ENCODE data around the gene EIF4A2. TPM values are rescaled to one million over a fixed set of nuclear protein-coding genes. Genes with fewer than 3 reads are reported as not detected.
"Not testable (repeated sequence)": the region's sequence is repeated elsewhere in the genome, so short reads cannot be mapped to it uniquely, and the experiment has no call there.

Gene EIF4A2
- total RNA-seq, 1 donor from 2014 or later = 614 TPM

DNA sequence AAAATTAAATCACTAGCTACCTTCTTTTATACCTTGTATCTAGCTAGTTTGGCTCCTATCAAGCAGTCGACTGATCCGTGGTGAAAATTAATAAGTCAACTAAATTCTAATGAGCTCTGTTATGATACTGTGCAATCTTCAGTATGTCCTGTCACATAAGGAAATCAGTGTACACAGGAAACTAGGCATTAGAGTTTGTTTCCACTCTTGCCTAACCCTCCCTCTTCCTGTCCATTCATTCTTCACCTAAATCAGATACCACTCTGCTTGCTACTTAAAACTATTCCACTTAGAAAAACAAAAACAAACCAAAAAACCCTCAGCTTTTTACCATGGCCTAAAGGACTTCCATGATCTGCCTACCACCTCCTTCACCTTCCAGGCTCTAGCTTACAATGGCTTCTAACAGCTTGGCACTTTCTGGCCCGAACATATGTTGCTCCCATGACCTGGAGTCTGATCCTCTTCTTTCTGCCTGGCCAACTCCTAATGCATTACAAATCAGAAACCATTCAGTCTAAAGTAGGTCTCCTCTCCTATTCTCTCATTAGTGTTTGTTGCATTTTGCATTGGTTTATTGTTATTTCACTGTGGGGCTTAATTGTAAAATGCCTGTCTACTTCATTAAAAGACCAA is 15.0 kb downstream of the EIF4A2 start:
- H3K4me3 ChIP-seq (ENCODE audit: low read depth, low read length) = no peak overlapping the region
- H3K27me3 ChIP-seq (ENCODE audit: control insufficient read depth, insufficient read depth, low read length) = no peaks in the 10 kb centered on the region
- TF ChIP-seq, protein P1, sequence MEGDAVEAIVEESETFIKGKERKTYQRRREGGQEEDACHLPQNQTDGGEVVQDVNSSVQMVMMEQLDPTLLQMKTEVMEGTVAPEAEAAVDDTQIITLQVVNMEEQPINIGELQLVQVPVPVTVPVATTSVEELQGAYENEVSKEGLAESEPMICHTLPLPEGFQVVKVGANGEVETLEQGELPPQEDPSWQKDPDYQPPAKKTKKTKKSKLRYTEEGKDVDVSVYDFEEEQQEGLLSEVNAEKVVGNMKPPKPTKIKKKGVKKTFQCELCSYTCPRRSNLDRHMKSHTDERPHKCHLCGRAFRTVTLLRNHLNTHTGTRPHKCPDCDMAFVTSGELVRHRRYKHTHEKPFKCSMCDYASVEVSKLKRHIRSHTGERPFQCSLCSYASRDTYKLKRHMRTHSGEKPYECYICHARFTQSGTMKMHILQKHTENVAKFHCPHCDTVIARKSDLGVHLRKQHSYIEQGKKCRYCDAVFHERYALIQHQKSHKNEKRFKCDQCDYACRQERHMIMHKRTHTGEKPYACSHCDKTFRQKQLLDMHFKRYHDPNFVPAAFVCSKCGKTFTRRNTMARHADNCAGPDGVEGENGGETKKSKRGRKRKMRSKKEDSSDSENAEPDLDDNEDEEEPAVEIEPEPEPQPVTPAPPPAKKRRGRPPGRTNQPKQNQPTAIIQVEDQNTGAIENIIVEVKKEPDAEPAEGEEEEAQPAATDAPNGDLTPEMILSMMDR (IDR thresholded peaks at IDR 0.05; ENCODE audit: insufficient read depth, low read length, severe bottlenecking) = no peak
- H3K36me3 ChIP-seq (ENCODE audit: control insufficient read depth, insufficient read depth, low read length) = peaks cover 4% of the 10 kb centered on the region
- DNase-seq (ENCODE audit: low read depth) = no peak
- no peak for FAIRE-seq

GRCh38 chr3:186800285-186800684 is 16.9 kb downstream of the EIF4A2 start:
- H3K4me3 ChIP-seq (ENCODE audit: low read depth, low read length) = no peak overlapping the region
- no peaks in the 10 kb centered on the region for H3K27me3 ChIP-seq (ENCODE audit: control insufficient read depth, insufficient read depth, low read length)
- peaks cover 4% of the 10 kb centered on the region for H3K36me3 ChIP-seq (ENCODE audit: control insufficient read depth, insufficient read depth, low read length)
- TF ChIP-seq, protein P1 (IDR thresholded peaks at IDR 0.05; ENCODE audit: insufficient read depth, low read length, severe bottlenecking) = no peak
- no peak for FAIRE-seq
- no peak for DNase-seq (ENCODE audit: low read depth)

DNA sequence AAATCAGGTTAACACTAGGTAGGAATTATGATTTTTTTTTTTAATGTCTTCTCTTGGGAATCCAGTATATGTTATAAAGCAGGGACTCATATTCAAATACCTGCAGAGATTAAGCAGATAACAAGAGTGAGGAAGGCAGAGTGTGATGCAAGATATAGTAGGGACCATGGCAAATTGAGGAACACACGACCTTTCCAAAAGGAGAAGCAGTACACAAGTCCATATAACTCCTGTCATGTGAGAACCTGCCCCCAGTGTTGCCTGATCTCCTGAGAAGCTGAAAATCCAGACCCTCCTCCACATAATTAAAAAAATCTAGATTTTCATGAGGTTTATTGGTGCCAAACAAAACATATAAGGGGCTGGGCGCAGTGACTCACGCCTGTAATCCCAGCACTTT is 19.3 kb downstream of the EIF4A2 start:
- H3K4me3 ChIP-seq (ENCODE audit: low read depth, low read length) = no peak overlapping the region
- TF ChIP-seq, protein P1 (IDR thresholded peaks at IDR 0.05; ENCODE audit: insufficient read depth, low read length, severe bottlenecking) = no peak
- DNase-seq (ENCODE audit: low read depth) (no peak), FAIRE-seq (no peak)
- no peaks in the 10 kb centered on the region for H3K27me3 ChIP-seq (ENCODE audit: control insufficient read depth, insufficient read depth, low read length)
- peaks cover 2% of the 10 kb centered on the region for H3K36me3 ChIP-seq (ENCODE audit: control insufficient read depth, insufficient read depth, low read length)

DNA sequence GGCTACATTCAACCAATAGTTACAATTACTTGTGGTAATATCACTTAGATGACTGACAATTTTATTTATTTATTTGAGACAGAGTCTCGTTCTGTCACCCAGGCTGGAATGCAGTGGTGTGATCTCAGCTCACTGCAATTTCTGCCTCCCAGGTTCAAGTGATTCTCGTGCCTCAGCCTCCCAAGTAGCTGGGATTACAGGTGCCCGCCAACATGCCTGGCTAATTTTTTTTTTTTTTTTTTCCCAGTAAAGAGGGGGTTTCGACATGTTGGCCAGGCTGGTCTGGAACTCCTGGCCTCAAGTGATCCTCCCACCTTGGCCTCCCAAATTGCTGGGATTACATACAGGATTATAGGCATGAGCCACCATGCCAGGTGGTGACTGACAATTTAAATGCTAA is 20.1 kb downstream of the EIF4A2 start:
- FAIRE-seq; DNase-seq (ENCODE audit: low read depth); H3K36me3 ChIP-seq (ENCODE audit: control insufficient read depth, insufficient read depth, low read length); H3K4me3 ChIP-seq (ENCODE audit: low read depth, low read length); H3K27me3 ChIP-seq (ENCODE audit: control insufficient read depth, insufficient read depth, low read length): not testable (repeated sequence)

DNA sequence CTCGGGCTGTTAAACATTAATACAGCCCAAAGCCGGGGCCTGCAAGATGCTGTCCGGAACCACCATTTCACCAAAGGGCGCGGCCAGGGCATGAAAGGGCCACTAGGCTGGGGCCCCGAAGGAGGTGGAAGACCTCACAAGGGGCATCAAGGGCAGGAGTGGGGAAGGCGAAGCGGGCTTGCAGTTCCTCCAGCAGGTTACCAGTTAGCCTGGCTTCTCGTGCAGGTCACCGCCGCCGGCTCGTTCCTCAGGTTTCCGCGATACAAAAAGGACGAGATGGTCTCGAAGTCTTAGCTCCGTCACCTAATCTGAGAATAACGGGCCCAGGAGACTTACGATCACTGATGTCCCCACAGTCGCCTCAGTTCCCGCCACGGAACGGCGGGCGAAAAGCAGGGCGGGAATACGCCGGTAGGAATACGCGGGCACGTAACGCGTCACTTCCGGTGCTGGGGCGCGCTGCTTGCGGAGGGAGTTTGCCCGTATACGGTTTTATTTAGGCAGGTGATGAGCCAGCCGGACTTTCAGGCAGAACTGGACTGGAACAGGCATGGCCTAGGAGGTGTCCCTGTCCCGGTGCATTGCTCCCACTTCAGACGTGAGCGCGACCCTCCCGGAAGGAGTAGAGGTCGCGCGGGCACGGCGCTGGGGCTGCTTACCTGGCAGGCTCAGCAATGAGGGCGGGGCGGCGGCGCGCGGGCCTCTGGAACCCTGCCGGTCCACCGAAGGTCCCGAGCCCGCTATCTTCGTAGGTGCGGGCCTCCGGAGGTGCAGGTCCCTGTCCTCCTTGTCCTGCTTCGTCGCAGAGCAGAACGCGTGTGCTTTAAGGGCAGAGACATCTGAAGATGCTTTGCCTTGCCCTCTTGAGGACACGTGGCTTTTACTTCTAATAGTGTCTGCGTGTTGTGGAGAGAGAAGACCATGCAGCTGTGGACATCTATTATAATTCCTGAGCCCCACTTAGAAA is 23.0 kb downstream of the EIF4A2 start, which contains the start of gene RFC4:
Gene RFC4 (minus strand): TSS at position 394 of the 967 bp plus-strand sequence. CDS start 1,769 bp downstream, outside the sequence.
- no peak for FAIRE-seq
- DNase-seq (ENCODE audit: low read depth) = peak; percentile 63
- H3K27me3 ChIP-seq (ENCODE audit: control insufficient read depth, insufficient read depth, low read length) = no peaks in the 10 kb centered on the region
- no peaks in the 10 kb centered on the region for H3K36me3 ChIP-seq (ENCODE audit: control insufficient read depth, insufficient read depth, low read length)
- H3K4me3 ChIP-seq (ENCODE audit: low read depth, low read length) = peak within 1 kb of the TSS; percentile 91
- TF ChIP-seq, protein P1 (IDR thresholded peaks at IDR 0.05; ENCODE audit: insufficient read depth, low read length, severe bottlenecking) = no peak

DNA sequence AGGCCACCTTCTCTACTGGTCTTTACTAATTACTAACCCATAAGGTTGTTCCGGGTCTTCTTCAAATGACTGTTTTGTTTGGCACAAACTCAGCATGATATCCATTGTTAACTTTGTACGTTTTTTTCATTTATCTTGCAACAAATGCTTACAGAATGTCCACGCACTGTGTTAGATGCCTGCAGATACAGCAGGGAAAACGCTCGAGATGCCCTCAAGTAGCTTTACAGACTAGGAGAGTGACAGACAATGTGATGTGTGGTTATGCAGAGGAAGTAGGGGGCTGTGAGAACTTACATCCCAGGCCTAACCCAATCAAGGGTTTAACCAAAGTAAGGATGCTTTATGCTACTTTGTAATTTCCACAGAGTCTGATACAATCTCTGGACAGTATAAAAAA is 23.9 kb downstream of the EIF4A2 start:
- no peak for FAIRE-seq
- H3K4me3 ChIP-seq (ENCODE audit: low read depth, low read length) = peak overlapping the region; percentile 91
- no peak for DNase-seq (ENCODE audit: low read depth)
- H3K27me3 ChIP-seq (ENCODE audit: control insufficient read depth, insufficient read depth, low read length) = no peaks in the 10 kb centered on the region
- TF ChIP-seq, protein P1 (IDR thresholded peaks at IDR 0.05; ENCODE audit: insufficient read depth, low read length, severe bottlenecking) = no peak
- H3K36me3 ChIP-seq (ENCODE audit: control insufficient read depth, insufficient read depth, low read length) = no peaks in the 10 kb centered on the region
